C4-2B (cell line): ENCODE measurements around the gene TTLL8.

Source experiments
- H3K27ac ChIP-seq: fragments of 450-650 bp; 2 replicates; pipeline ENCODE4 v1.5.1; 2017
- ZFX ChIP-seq: fragments of 450-650 bp; IDR thresholded peaks from 2 replicates; pipeline ENCODE4 v1.6.1; 2017
- TF ChIP-seq, protein P1 (sequence below): fragments of 450-650 bp; conservative IDR thresholded peaks from 2 replicates; pipeline ENCODE4 v1.5.1; 2017; ENCODE audit warnings: mild to moderate bottlenecking

The TTLL8 gene

DNA sequence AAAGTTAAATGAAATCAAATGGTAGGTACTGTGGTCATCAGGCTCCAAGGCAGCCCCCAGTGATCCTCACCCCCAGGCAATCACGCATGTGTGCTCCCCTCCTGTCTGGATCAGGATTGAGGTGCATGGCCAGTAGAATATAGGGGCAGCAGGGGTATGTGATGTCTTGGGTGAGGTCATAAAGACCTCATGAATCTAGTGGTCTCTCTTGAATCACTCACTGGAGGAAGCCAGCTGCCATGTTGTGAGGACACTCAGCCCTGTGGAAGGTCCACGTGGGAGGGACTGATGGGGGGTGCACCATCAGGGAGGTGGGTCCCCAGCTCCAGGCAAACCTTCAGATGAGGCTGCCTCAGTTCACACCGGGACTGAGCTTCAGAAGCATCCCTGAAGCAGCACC is 38.8 kb downstream of the TTLL8 start:
- TF ChIP-seq, protein P1, sequence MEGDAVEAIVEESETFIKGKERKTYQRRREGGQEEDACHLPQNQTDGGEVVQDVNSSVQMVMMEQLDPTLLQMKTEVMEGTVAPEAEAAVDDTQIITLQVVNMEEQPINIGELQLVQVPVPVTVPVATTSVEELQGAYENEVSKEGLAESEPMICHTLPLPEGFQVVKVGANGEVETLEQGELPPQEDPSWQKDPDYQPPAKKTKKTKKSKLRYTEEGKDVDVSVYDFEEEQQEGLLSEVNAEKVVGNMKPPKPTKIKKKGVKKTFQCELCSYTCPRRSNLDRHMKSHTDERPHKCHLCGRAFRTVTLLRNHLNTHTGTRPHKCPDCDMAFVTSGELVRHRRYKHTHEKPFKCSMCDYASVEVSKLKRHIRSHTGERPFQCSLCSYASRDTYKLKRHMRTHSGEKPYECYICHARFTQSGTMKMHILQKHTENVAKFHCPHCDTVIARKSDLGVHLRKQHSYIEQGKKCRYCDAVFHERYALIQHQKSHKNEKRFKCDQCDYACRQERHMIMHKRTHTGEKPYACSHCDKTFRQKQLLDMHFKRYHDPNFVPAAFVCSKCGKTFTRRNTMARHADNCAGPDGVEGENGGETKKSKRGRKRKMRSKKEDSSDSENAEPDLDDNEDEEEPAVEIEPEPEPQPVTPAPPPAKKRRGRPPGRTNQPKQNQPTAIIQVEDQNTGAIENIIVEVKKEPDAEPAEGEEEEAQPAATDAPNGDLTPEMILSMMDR = no peak
- no peak for TF ChIP-seq ZFX
- no peak overlapping the region for H3K27ac ChIP-seq

DNA sequence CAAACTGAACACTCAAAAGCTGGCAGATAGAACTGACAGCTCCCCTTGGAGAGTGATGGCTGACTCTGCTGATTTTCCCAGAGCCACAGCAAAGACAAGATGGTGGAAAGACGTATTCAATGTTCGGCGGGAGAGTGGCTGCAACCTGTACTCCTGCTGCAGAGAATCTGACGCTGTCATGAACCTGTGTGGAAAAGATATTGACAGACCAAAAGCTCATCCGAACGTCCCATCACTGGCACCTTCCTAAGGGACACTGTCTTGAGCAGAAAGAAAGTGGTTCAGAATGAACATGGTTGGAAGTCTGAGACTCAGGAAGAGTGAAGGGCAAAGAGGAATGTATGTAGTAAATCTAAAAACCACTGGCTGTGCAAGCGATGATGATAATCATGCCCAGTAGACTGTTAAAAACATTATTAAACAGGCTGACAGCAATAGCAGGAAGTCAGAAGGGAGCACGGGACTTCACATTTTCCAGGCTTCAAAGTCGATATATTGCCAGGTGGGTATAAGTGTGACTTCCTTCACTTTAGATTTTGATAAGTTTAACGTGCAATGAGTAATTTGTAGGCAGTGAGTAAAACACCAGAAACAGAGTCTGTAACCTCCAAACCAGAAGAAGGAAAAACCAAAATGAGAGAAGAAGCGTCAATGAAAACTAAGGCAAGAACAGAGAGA is 39.4 kb downstream of the TTLL8 start:
- H3K27ac ChIP-seq = no peak overlapping the region
- TF ChIP-seq, protein P1 = no peak
- no peak for TF ChIP-seq ZFX

DNA sequence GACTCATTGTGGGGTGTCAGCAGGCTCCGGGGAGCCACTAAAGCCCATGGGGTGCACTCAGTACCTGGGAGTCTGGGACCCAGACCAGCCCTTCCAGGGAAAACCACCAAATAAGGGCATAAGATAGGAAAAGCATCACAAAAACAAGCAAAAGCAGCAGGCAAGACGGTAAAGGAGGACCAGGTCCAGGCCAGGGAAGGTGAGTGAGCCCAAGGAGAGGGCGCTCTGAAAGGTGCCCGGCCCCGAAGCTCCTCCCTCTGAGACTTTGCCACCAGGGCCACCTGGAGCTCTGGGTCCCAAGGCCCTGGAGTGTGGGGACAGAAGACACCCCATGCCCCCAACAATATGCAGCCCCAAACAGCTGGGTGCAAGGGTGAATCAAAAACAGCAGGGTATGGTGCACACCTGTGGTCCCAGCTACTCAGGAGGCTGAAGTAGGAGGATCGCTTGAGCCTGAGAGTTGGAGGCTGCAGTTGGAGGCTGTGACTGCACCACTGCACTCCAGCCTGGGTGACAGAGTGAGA is 40.3 kb downstream of the TTLL8 start:
- no peak overlapping the region for H3K27ac ChIP-seq
- no peak for TF ChIP-seq ZFX
- TF ChIP-seq, protein P1 = no peak

DNA sequence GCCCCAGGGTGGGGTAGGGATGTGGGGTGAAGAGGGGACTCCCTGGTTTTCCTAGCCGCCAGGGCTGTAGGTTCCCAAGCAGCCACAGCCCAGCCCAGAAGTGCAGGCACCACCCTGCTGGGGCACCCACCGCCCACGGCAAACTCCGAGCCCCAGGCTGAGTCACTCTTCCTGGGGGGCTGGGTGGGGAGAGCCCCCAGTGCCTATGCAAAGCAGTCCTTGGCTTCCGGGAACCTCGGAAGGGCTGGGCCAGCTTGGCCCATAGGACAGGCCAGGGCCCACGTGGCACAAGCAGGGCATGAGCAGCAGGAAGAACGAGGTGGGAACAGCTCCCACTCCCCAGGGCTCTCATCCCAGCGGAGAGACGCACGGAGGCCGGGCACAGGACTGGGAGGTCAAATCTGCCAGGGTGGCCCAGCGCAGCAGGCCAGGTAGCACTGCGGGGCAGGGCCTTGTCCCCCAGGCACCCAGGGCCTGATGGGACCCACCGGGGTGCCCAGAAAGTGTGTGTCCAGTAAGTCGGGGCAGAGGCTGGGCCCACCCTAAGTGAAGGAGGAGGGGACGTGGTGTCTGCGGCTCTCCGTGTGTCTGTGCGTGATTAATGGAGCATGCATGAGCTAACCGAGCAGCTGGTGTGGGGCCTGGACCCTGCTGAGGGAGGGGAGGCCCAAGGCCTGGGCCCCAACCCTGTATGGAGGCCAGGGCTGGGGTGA is 41.0 kb downstream of the TTLL8 start:
- no peak overlapping the region for H3K27ac ChIP-seq

DNA sequence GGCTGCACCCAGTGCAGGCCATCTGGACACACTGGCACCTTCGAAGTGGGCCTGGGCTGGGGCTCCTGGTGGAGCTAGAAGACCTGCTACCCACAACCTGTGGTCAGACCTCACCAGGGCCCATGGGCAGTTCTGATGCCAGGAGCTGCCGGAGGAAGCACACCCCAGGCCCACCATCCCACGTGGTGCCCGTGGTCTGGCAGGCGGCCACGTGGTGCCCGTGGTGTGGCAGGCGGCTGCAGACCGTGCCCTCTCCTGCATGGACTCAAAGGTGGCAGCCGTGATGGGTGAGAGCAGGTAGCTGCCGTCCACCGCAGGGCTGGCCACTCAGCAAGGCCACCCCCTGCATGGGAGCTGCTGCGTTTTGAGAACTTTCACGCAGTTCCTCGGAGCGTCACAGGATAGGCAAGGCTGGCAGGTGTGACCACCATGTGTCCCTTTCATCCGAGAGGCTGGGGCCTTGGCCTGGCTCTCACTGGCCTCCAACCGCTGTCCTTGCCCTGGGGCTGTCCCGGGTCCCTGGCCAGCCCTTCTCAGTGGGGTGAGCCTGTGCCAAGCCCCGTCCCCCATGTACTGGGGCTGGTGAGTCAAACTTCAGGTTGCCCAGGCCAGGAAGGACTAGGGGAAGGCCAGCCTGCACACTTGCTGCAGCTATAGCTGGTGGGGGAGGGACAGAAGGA is 41.6 kb downstream of the TTLL8 start:
- H3K27ac ChIP-seq = no peak overlapping the region
- TF ChIP-seq ZFX = no peak
- TF ChIP-seq, protein P1 = no peak

More for the DNA sequence above, 41.0 kb downstream of the TTLL8 start:
- TF ChIP-seq ZFX = no peak
- TF ChIP-seq, protein P1 = no peak

DNA sequence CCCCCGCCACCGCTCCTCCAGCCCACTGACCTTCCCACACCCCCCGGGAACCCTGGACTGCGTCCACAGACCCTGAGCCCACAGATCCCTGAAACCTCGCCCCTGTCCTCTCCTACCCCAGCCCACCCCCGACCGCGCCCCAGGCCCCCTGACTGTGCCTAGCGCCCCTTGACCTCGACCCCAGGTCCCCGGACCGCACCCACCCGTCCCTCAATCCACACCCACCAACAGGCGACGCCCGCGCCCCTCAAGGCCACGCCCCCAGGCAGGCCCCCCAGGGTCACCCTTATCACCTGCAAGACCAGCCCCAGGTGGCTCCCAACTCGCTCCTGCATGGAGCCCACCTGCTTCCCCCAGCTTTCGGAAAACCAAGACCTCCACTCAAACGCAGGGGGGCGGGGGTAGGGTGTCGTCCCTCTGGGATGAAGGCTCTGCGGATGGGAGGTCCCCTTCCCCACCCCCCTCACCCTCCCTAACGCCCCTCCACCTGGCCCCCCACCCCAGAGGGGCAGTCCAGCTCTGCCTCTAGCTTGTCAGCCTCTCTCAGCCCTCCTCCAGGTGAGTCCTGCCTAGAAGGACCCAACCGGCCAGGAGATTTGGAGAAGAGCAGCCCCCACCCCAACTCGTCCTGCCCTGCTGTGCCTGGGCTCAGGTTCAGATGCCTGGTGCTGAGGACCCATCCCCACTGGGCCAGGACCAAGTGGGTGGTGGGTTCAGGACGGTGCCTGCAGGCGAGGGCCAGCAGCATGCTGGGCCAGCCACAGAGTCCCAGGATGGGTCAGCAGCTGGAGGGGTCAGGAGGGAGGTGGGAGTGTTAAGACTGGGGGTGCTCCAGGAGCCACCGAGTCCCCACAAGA is 42.4 kb downstream of the TTLL8 start:
- H3K27ac ChIP-seq = no peak overlapping the region
- TF ChIP-seq, protein P1 = no peak
- TF ChIP-seq ZFX = no peak
